T-helper 2 cell treated with Interferon-gamma antibody and Interleukin-4, amounts not matched to agents 100 ng/mL and 5 ng/mL, for 36 hours (primary cell): ENCODE measurements around the gene CFDP1. TPM values are rescaled to one million over a fixed set of nuclear protein-coding genes. Genes with fewer than 3 reads are reported as not detected.

Experiments
- total RNA-seq: library from RNA; stranded (reverse); gene quantifications from 2 replicates; pipeline ENCODE4 v1.2.3, GENCODE V29; 2022

The CFDP1 gene
- total RNA-seq, 1 donor from 2014 or later: 36.3 TPM

Other genes with a start within 250 kb of the CFDP1 start
- not detected in 2 replicates for gene CTRB2, start 226.3 kb downstream of the CFDP1 start, total RNA-seq
- gene CTRB1, start 214.5 kb downstream of the CFDP1 start, total RNA-seq: not detected in 2 replicates
- gene BCAR1, start 181.9 kb downstream of the CFDP1 start, total RNA-seq: not detected in 2 replicates
- 38.2 and 44.1 TPM in 2 replicates for gene TMEM170A, start 31.2 kb upstream of the CFDP1 start, total RNA-seq
- 0.05 TPM in 1 of 2 replicates, not detected in the other for gene CHST6, start 61.9 kb upstream of the CFDP1 start, total RNA-seq
- not detected in 2 replicates for gene CHST5, start 102.6 kb upstream of the CFDP1 start, total RNA-seq
- gene TMEM231, start 122.7 kb upstream of the CFDP1 start, total RNA-seq: 1.7 and 2.0 TPM in 2 replicates
- 61.4 and 63.1 TPM in 2 replicates for gene GABARAPL2, start 132.9 kb upstream of the CFDP1 start, total RNA-seq
- 45.1 and 47.8 TPM in 2 replicates for gene ADAT1, start 189.8 kb upstream of the CFDP1 start, total RNA-seq
- gene KARS1, start 214.2 kb upstream of the CFDP1 start, total RNA-seq: 198 and 199 TPM in 2 replicates
- 67.4 and 67.6 TPM in 2 replicates for gene TERF2IP, start 214.3 kb upstream of the CFDP1 start, total RNA-seq
- not detected in 2 replicates for gene CPHXL2, start 243.5 kb upstream of the CFDP1 start, total RNA-seq